ENCODE results near the gene FUBP3. TPM values are rescaled to one million over a fixed set of nuclear protein-coding genes. Genes with fewer than 3 reads are reported as not detected.

FUBP3 gene
- total and polyA plus RNA-seq, 12 donors, result 18.3 to 52.3 (median 39.3) TPM

GRCh38 chr9:130660326-130660682 lies 80.9 kb downstream of the FUBP3 start:
- Histone ChIP-seq H3K4me1 (replicated peaks in 1 of 2) (peaks cover 22 to 30% of the 10 kb centered on the region in 2 donors), H3K9me3 (replicated peaks in 1 of 3) (no peaks in the 10 kb centered on the region), H3K27ac (no peak overlapping the region), H3K27me3 (peaks cover 91% of the 10 kb centered on the region), H3K36me3 (replicated peaks in 1 of 2) (no peaks in the 10 kb centered on the region), H3K4me3 (peak overlapping the region in 1 of 4 donors; percentile 46)
- 0 to 3% (median 2%) methylated on average over 6 to 33 of the region's 33 CpGs for WGBS, 4 donors
- intact Hi-C loops (cut with DNase I), result no loop called here
- no peak for DNase-seq
- no peak for TF ChIP-seq POLR2A (IDR thresholded peaks at IDR 0.05)
- TF ChIP-seq CTCF (IDR thresholded peaks at IDR 0.05), result no peak

DNA sequence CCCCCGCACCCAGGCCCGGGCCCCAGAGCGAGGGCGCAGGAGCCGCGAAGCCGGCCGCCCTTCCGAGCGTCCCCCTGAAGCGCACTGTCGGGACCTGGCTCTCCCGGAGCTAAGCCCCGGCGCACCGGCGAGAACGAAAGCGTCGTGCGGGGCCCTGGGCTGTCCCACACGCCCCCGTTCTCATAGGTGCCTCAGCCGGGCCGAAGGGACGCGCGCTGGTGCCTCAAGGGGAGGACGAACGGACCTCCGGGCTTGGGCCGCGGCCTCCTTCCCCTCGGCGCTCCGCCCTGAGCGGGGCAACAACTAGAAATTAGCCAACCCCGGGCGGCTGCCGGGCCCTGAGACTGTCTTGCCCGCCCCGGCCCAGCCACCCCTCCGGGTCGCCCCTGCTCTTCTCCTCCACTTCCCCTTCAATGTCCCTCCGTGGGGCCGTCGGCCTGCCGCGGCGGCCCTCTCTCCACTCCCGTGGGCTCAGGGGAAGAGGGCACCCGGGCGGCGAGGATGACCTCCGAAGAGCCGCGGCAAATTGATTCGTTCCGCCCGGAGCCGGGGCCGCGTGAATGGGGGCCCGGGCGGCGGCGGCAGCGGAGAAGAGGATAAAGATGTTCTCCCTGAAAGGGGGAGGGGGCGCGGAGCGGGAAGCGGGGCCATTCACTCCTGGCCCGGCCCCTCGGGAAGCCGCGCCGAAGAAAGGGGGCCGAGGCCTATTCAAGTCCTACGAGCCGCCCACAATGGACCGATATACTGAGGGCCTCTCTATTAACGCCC lies 81.5 kb downstream of the FUBP3 start:
- DNase-seq, result no peak
- Histone ChIP-seq H3K36me3 (replicated peaks in 1 of 2) (no peaks in the 10 kb centered on the region), H3K4me3 (peak overlapping the region in 1 of 4 donors; percentile 46), H3K9me3 (replicated peaks in 1 of 3) (no peaks in the 10 kb centered on the region), H3K27me3 (peaks cover 96% of the 10 kb centered on the region), H3K27ac (no peak overlapping the region), H3K4me1 (replicated peaks in 1 of 2) (peaks cover 22 to 34% of the 10 kb centered on the region in 2 donors)
- intact Hi-C loops (cut with DNase I), result no loop called here
- no peak for TF ChIP-seq CTCF (IDR thresholded peaks at IDR 0.05)
- TF ChIP-seq POLR2A (IDR thresholded peaks at IDR 0.05), result no peak
- WGBS, 4 donors, result 1 to 2% (median 1%) methylated on average over 10 to 82 of the region's 82 CpGs

DNA sequence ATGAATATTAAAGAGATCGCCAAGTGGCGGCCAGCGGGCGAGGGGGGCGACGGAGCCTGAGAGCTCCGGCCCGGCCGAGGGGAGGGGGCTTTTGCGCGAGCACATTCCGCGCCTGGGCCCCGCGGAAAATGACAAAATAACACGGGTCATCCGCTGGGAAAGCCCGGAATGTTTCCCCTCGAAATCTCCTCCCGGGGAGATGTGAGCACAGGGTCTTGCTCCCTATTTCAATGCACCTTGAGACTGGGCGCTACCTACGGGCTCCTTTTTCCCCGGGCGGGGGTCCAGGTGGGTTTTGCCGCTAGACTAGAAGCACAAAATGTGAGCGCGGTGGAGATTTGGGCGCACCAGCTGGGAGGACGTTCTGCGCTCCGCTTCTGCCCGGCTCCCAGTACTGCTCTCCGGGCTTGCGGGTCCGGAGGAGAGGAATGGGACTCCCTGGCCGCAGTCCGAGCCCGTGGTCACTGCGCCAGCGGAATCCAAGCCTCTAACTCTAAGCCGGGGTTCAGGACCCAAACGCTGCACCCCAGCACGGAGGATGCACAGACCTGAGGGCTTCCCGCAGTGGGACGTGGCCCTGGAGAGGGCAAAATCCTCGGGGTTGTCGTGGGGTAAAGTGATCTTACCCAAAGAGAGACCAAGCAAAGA lies 82.2 kb downstream of the FUBP3 start:
- Histone ChIP-seq H3K9me3 (replicated peaks in 1 of 3) (no peaks in the 10 kb centered on the region), H3K27me3 (peaks cover 98% of the 10 kb centered on the region), H3K27ac (no peak overlapping the region), H3K4me3 (no peak overlapping the region), H3K36me3 (replicated peaks in 1 of 2) (no peaks in the 10 kb centered on the region), H3K4me1 (replicated peaks in 1 of 2) (peaks cover 22 to 39% of the 10 kb centered on the region in 2 donors)
- 2 to 5% (median 4%) methylated on average over 25 to 47 of the region's 47 CpGs for WGBS, 4 donors
- intact Hi-C loops (cut with DNase I), result no loop called here
- TF ChIP-seq CTCF (IDR thresholded peaks at IDR 0.05) (no peak), POLR2A (IDR thresholded peaks at IDR 0.05) (no peak)
- no peak for DNase-seq

GRCh38 chr9:130662099-130662969 lies 83.0 kb downstream of the FUBP3 start:
- H3K9me3 ChIP-seq (replicated peaks in 1 of 3), result no peaks in the 10 kb centered on the region
- no peak overlapping the region for H3K27ac ChIP-seq
- H3K4me3 ChIP-seq, result no peak overlapping the region
- intact Hi-C loops (cut with DNase I), result no loop called here
- no peaks in the 10 kb centered on the region for H3K36me3 ChIP-seq (replicated peaks in 1 of 2)
- peaks cover 22 to 39% of the 10 kb centered on the region in 2 donors for H3K4me1 ChIP-seq (replicated peaks in 1 of 2)
- WGBS, 4 donors, result 4 to 8% (median 7%) methylated on average over 13 to 49 of the region's 49 CpGs
- TF ChIP-seq CTCF (IDR thresholded peaks at IDR 0.05), result no peak
- TF ChIP-seq POLR2A (IDR thresholded peaks at IDR 0.05), result no peak
- H3K27me3 ChIP-seq, result peaks cover 97% of the 10 kb centered on the region
- DNase-seq, result no peak

All from adrenal gland (tissue), 12 donors.